ENCODE measurements around the gene CCDC146.
A peak's percentile ranks its signal among the peaks of the same experiment; 100 is the strongest.

The CCDC146 gene

DNA sequence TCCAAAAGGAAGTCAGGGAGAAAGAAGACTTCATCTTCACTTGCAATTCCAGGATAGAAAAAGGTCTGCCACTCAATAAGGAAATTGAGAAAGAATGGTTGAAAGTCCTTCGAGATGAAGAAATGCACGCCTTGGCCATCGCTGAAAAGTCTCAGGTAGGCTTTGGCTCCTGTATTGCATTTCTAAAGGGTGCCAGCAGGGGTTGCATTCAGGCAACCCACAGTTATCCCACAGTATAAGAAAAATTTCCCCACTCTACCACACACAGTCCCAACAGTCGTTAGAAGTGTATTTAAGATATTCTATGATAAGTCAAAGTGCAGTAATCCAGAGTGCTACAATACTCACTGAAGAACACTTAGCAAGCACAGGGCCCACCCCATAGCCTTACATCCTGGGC, 170.6 kb downstream of the CCDC146 start:
- DNase-seq = no peak

DNA sequence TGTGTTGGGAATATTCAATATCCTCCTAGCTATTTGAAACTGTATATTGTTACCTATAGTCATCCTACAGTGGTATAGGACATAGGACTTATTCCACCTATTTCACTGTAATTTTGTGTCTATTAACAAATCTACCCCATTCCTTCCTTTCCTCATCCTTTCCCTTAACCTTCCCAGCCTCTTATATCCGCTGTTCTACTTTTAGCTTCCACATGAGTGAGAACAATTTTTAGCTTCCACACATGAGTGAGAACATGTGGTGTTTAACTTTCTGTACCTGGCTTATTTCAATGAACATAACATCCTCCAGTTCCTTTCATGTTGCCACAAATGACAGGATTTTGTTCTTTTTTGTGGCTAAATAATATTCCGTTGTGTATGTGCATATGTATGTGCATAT, 173.1 kb downstream of the CCDC146 start:
- no peak for DNase-seq

DNA sequence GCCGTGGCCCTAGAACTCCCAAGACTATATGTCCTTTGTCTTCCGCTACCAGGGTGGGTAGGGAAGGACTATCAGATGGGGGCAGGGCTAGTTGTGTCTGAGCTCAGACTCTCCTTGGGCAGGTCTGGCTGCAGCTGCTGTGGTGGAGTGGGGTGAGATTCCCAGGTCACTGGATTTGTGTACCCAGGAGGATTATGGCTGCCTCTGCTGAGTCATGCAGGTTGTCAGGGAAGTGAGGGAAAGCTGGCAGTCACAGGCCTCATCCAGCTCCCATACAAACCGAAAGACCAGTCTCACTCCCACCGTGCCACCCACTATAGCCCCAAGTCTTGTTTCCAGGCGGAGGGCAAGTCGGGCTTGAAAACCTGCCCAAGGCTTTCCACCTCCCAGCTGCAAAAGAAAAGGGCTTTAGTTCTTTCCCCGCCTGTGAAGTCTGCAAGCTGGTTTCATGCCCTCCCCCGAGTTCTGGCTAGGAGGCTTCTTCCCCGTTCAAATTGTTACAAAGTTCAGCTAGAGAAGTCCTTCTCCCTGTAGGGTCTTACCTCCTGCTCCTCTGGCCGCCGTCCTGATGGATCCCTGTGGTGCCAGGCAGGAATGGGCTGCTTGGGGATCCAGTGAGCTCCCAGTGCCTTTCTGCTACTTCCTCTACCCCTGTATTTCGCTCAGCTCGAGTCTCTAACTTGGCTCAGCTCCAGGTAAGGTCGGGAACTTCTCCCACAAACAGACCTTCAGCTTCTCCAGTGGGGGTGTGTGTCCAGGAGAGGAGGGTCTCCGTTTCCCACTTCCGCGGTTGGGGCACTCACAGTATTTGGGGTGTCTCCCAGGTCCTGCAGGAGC, 184.0 kb downstream of the CCDC146 start:
- no peak for DNase-seq

DNA sequence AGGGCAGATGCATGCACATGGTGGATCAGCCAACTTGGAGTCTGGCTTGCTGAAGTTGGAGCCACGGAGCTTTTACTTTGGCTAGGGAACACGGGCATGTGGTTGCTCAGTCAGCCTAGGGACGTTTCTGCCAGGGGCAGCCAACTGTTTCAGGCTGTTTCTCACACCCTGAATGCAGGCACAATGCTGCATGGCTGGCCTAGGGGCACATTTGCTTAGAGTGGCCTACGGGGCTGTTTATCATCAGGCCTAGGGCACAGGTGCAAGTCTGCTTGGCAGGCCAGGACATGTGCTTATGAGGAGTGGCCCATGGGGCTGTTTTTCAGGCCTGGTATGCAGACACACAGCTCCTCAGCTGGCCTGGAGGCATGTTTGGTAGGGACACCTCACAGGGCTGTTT, 186.4 kb downstream of the CCDC146 start:
- no peak for DNase-seq

DNA sequence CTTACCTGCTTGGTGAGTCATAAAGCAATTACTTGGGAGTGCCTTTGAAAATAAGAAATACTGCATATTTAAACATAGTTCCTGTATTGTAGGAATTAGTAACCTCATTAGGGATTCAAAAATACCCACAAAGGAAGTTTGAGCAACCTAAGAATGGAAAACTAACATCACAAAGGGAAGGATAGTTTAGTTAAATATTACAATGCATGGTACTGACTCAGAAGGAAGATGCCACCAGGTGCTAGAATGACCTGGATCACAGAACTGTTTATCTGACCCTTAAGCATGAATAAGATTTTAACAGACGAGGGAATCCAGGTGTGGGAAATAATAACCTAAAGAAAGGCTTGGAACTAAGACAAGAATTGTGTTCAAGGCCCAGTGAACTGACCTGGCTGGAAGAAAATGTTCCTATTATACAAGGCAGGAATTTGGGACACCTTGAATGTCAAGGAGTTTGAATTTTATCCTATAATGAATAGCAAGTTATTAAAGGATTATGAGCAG, 187.4 kb downstream of the CCDC146 start:
- DNase-seq = no peak

DNA sequence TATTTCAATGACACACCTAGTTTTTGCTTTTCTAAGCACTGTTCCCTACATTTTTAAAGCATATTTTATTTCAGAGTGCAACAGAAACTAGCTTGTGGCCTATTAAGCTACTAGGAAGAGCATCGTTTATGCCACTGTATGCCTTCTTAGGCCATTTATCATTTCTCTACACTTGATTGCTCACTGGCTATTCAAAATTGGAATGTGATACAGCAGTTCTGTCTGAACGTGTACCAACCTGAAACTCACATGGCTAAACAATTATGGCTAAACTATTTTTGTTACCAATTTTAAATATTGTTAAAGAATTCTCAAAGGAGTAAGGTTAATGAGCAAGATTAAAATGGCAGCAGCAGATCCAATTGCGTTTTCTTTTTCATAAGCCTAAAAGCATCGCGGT, 188.6 kb downstream of the CCDC146 start:
- DNase-seq = no peak

DNA sequence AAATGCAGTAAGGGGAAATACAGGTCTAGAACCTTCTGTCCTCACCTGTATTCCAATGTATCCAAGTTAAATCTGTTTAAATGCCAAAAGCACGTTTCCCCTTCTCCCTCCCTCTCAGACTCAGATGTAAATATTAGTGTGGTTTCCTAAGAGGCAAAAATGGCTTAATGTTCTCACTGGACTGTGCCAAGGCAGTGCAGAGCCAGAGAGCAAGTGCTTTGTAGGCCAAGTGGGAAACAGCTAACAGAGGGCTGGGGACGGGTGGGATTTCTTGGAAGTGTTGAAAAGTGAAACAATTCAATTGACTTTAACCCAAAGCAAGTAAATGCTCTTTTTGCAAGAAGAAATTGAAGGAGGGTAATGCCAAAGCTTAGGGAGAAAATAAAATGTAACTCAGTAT, 190.7 kb downstream of the CCDC146 start:
- no peak for DNase-seq

DNA sequence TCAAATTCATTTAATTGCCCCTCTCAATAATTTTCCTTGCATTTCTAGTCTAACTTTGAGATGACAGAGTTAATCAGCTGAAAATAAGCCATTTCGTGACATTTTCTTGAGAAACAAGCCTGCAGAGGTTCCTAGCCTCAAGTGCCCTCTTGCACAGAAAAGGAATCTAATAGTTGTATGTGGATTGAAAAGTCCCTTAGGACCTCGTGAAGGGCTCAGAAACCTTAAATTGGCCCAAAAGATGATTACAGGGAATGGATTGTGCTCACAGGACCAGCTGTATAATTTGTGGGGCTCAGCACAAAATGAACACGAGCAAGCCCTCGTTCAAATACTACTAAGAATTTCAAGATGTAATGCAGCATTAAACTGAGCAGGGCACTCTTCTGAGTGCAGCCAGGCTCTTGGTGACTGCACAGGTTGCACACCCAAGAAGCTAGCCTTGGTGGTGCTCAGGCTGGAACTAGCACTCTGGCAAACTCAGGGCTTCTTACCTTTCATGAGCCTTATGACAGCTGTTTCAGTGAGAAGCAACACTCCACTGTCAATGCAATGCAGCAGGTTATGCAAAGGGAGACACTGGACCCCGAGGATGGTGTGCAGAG, 191.6 kb downstream of the CCDC146 start:
- DNase-seq = no peak

DNA sequence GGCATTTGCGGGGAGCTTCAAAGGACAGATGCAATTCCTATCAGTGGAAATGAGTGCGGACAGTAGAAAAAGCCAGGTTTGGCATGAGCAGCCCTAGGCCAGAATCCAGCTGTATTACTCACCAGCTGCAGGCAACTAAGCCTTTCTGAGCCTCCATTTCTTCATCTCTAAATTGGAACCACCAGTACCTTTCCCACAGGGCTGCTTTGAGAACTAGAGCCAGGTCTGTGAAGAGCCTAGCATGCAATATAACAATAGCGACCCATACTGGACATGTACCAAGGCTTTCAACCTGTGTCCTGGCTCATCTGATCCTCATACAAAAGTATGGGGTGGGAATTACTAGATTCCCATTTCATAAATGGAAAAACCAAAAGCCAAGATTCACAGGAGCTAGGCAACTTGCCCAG, 192.8 kb downstream of the CCDC146 start:
- no peak for DNase-seq

DNA sequence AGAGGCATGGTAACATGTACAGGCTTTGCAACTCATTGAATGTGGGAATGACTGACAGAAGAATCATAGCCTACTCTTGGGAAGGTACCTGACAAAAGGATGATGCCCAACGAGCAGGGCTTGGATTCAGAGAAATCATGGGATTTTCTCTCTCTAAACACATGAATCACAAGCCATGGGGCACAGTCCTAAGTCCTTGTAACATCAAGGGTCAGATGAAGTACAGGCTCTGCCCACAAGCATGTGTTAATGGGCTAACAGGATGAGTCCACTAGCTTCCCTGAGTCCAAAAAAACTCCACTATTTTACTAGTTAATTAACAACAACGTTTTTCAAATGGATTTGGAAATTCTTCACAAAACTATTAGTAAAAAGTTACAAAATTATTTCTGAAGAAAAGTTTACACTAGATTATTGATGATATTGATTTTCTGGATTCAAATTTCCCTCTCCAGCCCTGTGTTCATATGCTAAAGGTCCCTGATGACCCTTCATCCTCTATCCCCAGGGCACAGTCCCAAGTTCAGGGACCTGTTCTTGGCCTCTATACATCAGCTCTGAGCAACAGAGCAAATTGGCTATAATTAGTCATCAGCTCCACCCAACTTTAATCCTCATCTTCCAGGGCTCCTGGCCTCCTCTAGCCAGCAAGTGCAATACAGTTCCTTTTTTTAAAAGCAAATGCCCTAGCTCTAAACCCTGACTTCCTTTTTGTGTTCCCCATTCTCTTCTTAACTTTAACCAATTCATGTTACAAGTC, 194.0 kb downstream of the CCDC146 start:
- DNase-seq = no peak

DNA sequence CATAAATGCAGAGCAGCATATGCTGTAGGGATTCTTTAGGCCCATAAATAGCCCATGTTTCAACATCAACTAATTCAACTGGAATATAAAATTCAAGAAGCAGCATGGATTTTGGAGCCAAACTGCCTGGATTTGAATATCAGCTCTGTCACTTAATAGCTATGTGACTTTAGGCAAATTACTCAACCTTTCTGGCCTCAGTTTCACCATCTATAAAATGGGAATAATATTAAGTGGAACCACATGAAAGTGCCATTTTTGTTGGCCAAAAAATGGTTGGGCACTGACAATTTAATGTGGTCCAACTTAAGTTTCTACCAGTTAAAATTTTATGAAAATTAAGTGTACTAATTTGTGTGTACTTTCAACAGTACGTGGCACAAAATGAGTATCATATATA, 195.6 kb downstream of the CCDC146 start:
- DNase-seq = no peak

DNA sequence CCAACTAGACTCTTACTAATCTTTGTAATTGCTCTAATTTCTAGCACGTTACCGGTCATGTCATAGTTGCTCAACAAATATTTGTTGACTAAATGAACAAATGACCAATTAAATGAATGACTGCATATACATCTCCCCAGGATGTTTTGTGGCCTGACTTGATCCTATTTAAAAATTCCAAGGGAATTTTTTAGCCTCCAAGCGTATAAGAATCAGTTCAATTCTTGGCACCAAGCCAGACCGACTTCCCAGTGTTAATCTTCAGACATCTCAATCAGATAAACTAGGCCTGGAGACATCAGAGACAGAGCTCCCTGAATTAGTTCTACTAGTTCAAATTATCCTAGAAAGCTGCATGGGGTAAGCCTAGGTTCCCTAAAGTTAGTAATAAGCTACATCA, 197.7 kb downstream of the CCDC146 start:
- DNase-seq = no peak

DNA sequence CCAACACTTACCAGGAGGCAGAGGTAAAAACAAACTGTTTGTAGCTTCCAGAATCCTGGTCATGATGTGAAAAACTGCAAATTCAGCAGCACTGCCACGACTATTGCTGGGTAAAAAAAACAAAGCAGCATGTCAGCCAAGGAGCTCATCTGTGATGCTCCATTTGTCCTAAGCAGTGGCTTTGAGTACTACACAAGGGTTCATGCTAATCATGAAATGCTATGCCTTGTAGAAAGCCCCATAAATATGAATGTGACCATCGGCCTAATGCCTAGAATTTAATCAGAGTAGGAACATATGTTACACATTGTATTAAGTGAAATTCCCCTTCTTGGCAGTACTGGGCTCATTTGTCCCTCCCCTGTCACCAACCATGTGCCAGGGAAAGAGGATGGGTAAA, 198.3 kb downstream of the CCDC146 start:
- no peak for DNase-seq

DNA sequence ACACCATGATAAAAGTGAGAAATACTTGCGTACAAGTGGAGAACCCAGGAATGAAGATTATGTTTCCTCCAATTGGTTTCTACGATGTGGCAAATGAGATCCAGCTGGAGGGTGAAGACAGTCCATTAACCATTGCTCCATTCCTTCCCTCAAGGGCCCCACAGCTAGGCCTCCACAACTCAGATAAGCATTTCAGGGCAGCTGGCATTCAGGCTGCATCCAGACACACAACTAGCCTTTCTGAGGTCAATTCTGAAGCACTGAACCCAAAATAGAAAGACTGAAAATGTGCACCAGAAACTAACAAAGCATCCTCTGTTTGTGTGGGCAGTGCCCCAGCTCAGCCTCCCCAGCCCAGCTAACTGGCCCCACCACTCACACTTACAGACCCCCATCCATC, 198.9 kb downstream of the CCDC146 start:
- DNase-seq = no peak

DNA sequence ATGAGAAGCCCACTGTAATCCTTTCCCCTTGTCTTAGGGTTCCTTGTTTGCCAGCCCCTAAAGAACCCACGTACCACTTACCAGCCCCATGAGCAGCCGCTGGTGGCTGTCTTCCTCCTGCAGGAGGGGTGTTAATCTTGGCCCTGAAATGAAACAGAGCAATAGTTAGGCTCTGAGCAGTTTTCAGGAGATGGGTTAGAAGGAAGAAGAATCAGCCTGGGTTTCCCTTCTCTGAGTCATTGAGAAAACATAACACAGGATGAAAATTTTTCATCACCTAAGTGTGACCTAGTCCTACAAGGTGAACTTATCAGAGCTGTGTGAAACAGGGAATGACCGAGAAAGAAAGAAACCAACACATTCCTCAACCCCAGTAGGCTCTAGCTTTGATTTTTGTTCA, 203.7 kb downstream of the CCDC146 start:
- DNase-seq = no peak

DNA sequence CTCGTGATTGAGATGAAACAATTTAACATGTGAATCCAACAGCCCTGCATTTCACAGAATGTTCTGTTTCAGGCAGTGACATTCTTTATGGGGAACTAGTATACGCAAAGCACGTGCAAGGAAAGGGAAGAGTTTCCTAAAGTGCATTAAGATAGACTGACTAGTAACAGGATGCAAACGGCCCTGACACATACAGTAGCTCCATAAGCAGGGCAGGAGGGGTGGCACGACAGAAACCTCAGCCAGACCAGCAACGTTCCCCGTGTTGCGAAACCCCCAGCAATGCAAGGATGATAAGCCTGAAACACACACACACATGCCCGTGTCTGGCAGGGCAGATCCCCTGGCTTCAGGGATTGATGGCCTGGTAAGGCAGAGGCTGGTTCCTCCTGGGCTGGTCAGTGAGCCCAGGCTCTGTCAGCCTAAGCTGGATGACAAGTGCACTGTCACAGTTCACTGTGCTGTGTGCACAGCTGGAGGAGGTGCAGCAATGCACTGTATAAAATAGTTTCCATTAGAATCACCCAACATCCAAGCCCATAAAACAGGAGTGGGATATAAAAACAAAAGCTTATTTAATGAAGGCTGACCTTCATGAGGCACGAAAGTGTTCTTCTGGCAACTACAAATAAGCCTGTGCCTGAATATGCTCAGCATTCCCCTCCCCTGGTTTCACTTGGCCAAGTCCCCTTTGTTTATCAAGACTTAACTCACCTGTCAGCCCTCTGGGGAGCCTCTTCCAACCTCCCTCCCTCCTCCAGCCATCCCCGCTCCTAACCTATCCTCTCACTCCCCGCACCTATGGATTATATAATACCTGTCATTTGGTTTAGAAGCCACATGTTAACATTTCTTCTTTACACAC, 204.9 kb downstream of the CCDC146 start:
- peak in 1 of 2 donors; percentile 45 for DNase-seq

DNA sequence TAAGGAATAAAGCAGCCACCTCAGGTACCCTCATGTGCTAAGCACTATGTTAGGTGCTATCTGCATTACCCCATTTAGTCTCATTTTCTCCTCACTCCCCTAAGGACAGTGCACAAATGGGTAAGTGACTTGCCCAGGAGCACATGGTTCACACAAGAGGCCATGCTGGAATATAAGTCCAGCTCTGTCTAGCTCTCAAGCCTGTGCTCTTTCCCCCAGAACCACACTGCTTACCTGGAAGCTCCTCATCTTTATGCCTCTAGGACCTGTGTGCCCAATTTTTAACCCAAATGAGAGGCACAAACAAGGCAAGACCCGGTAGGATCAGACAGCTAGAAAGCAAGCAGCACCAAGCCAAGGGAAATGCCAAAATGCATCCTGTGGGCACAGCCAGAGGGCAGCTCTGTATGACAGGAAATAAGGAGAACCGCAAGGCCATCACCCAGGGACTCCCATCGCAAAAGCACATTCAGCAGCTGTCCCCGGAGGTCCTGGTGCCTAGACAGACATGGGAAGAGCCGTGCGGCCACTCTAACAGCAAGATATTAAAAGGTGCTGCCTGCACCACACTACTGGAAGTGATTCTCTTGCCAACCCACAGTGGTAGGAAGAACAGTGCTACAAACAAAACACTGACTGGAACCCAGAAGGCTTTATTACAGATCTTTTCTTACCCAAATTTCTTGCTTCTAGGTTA, 205.7 kb downstream of the CCDC146 start:
- DNase-seq = peak in 1 of 2 donors; percentile 35

DNA sequence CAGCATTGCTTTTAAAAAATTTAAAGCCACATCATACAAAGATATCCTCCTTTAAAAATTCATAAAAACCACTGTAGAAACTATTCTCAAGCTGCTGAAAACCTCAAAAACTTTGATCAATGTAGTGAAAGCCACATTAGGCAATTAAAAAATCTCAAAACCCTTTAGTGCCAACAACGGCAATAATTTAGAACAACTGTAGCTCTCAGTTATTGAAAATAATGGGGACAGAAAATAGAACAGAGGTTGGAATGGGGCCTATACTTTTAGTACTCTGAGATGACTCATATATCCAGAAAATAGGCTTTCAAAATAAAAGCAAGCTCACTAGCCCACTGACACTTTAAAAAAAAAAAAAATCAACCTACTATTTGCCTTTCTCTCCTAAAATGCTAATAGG, 206.3 kb downstream of the CCDC146 start:
- DNase-seq = no peak

DNA sequence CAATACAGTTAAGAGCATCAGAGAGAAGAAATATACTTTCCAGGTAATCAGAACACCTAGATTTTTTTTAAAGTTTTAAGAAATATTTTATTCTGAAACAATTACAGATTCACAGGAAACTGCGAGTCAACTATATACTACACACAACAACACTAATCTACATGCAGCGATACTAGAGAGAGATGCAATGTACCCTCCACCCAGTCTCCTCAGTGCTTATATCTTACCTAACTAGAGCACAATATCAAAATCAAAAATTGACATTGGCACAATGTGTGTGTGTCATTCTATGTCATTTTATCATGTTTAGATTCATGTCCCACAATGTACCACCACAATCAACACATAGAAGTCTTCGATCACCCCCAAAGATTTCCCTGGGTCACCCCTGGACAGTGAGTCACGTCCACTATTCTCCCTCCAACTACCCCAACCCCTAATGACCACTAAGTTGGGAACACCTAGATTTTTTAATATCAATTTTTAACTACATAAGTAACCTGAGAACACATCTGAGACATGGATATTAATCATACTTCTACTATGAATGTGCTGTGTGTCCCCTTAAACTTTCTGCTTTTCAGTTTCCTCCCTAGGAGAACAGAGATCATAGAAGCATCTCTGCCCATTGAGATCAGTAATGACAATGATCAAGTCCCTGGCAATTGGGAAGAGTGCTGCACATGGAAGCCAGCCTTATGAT, 207.2 kb downstream of the CCDC146 start:
- no peak for DNase-seq

DNA sequence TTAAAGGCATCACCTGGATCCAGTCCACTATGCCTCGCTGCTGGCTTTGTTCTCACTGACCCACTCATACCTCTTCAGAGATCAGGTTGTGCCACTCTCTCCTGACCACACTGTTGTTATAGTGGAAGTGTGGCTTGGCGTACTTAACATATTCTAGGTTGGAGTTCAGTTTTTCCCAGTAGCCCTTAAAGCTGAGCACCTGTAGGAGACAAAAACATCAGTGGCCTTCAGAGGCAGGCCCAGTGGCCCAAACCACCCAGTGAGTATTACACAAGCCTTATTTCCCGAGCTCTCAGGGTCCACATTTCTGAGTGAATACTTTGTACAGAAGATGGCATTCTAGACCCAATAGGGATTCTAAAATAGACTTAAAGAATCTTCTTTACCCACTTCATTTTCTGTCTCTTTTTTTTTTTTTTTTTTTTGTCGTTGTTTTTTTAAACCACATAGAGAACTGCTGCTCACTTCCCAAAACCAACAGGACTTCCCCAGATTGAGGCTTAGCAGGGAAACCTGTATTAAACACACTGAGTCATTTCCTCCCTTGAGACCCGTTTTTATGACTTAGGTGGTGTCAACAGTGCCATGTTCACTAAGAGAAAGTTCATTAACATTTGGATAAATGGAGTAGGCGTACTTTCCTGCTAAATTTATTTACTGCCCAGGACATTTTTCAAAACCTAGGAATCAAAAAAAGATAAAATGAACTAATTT, 207.9 kb downstream of the CCDC146 start:
- DNase-seq = peak; percentile 38 to 54

Measured in CD4-positive, alpha-beta T cell treated with Interferon alpha-2 for 1 hour (primary cell).